ENCODE data around the gene PTCH1. TPM values are rescaled to one million over a fixed set of nuclear protein-coding genes. Genes with fewer than 3 reads are reported as not detected.

PTCH1 gene
- total and polyA plus RNA-seq, 8 donors: 19.7 to 104 (median 84.1) TPM

DNA sequence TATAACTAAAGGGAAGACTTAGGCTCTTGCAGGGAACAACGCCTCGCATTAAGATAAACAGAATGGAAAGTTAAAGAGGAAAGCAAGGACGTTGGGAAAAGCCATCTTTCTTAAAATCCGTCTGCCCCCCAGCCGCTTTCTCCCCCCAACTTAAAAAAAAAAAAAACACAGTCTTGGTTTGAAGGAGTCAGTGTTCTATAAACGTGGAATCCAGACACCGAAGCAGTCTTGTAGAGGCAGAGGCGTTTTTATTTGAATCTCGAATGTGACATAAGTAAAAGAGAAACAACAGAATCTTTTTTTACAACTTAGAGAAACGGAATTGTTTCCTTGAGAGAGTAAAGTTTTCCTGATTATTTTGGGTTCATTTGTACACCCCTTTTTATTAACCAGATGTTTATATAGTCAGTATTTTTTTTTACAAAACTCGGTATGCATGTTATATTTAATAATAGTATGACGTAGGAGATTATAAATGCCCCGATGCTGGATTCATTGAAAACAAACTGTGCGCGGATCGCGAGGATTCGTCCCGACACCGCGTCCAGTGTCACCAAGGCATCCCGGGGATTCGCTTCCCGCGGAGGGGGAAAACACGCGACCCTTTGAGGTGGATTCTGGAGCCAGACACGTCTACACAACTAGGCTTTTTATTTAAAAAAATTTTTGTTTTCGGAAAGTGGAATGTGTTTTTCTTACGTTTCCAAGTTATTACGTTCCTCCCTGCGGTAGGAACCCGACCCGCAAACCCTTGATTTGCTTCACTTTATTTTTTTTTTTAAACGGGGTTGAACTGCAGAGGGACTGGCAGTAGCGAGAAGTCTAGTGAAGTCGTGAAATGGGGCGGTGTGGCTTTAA is 6.7 kb downstream of the PTCH1 start:
- H3K4me1 ChIP-seq: peaks cover 0 to 55% of the 10 kb centered on the region in 2 donors
- H3K4me3 ChIP-seq: peak overlapping the region; percentile 55 to 63
- intact Hi-C loops (cut with DNase I): loop anchor here in 1 of 2 donors (10.0 kb wide), 1 partner anchor 195 kb away; the partner anchor contains the start of gene FANCC
- no peak for DNase-seq
- no peak for ATAC-seq
- TF ChIP-seq, protein P1, sequence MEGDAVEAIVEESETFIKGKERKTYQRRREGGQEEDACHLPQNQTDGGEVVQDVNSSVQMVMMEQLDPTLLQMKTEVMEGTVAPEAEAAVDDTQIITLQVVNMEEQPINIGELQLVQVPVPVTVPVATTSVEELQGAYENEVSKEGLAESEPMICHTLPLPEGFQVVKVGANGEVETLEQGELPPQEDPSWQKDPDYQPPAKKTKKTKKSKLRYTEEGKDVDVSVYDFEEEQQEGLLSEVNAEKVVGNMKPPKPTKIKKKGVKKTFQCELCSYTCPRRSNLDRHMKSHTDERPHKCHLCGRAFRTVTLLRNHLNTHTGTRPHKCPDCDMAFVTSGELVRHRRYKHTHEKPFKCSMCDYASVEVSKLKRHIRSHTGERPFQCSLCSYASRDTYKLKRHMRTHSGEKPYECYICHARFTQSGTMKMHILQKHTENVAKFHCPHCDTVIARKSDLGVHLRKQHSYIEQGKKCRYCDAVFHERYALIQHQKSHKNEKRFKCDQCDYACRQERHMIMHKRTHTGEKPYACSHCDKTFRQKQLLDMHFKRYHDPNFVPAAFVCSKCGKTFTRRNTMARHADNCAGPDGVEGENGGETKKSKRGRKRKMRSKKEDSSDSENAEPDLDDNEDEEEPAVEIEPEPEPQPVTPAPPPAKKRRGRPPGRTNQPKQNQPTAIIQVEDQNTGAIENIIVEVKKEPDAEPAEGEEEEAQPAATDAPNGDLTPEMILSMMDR (IDR thresholded peaks at IDR 0.05): no peak
- H3K36me3 ChIP-seq: no peaks in the 10 kb centered on the region
- peaks cover 3 to 100% of the 10 kb centered on the region in 2 donors for H3K27me3 ChIP-seq
- no peaks in the 10 kb centered on the region for H3K9me3 ChIP-seq
- peak overlapping the region; percentile 82 to 84 for H3K27ac ChIP-seq

DNA sequence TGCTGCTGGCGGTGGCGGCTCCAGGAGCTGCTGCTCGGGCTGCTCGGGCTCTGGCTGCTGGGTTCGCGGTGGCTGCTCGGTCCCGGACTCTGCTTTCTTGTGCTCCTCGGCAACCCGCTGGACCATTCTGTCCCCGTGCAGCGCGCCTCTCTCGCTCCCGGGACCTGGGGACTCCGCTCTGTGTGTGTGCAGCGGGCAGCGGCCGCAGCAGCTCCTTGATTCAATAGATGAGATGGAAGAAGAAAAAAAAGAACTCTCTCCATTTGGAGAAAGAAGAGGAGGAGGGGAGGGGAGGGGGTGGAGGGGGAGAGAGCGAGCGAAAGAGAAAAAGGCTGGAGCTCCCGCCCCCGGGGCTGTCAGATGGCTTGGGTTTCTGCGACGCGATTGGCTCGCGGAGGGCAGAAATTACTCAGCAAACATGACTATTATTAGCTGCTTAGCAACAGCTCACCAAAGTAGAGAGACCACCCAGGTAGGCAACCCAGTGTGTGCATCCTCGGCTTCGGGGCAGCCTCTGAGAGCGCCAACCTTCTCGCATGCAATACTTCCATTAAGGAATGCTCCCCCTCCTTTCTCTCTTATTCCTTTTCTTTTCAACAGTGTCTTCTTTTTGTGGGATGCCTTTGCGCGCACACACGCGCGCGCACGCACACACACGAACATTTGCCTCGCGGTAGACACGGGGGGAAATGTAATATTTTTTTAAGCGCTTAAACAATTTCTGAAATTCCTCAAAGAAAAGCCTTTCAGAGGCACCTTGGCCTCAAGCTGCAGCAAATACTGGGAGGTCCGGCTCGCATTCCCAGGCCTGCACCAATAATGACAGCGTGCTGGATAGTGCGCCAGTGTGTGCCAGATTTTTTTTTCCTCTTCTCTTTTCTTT is 7.6 kb downstream of the PTCH1 start:
- Histone ChIP-seq H3K4me1 (peaks cover 0 to 62% of the 10 kb centered on the region in 2 donors), H3K4me3 (peak overlapping the region; percentile 55 to 63), H3K27me3 (peaks cover 3 to 100% of the 10 kb centered on the region in 2 donors), H3K27ac (peak overlapping the region; percentile 82 to 86), H3K9me3 (no peaks in the 10 kb centered on the region), H3K36me3 (no peaks in the 10 kb centered on the region)
- intact Hi-C loops (cut with DNase I): loop anchor here in 1 of 2 donors (10.0 kb wide), 1 partner anchor 194 kb away; the partner anchor contains the start of gene FANCC
- TF ChIP-seq, protein P1 (IDR thresholded peaks at IDR 0.05): no peak
- ATAC-seq (peak; percentile 42), DNase-seq (peak; percentile 80 to 97 (median 90))

DNA sequence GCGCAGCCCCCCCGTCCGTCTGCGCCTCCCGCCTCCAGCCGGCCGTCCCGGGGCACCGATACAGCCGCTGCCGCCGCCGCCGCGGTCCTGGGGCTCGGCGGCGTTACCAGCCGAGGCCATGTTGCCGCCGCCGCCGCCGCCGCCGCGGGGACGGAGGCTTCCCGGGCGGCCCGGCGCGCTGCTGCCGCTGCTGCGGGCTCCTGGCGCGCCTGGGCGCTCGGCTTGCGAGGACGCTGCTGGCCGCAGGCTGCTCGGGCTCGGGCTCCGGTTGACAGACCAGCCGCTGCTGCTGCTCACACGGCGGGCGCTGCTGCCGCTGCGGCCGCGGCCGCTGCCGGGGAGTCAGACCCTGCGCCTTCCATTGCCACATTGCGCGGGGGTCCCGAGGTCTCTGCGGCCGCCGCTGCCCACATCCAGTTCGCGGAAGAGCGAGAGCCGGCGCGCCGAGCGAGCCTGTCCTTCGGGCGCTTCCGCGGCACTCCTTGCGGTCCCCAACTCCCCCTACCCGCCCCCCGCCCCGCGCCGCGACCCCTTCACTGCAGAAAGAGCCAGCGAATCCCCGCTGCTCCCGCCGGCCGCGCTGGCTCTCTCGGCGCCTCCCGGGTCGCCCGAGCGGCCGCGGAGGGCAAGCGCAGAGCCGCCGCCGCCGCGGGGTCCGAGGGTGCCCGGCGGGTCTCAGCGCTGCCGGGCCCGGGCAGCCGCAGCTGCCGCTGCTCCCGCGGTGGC is 8.4 kb downstream of the PTCH1 start:
- H3K9me3 ChIP-seq: no peaks in the 10 kb centered on the region
- H3K4me1 ChIP-seq: peaks cover 1 to 63% of the 10 kb centered on the region in 2 donors
- H3K36me3 ChIP-seq: no peaks in the 10 kb centered on the region
- peaks cover 3 to 95% of the 10 kb centered on the region in 2 donors for H3K27me3 ChIP-seq
- peak in 1 of 4 donors; percentile 73 for DNase-seq
- intact Hi-C loops (cut with DNase I): loop anchor here in 1 of 2 donors (10.0 kb wide), 1 partner anchor 194 kb away; the partner anchor contains the start of gene FANCC
- ATAC-seq: no peak
- H3K27ac ChIP-seq: peak overlapping the region; percentile 82 to 86
- TF ChIP-seq, protein P1 (IDR thresholded peaks at IDR 0.05): no peak
- peak overlapping the region; percentile 55 to 63 for H3K4me3 ChIP-seq

DNA sequence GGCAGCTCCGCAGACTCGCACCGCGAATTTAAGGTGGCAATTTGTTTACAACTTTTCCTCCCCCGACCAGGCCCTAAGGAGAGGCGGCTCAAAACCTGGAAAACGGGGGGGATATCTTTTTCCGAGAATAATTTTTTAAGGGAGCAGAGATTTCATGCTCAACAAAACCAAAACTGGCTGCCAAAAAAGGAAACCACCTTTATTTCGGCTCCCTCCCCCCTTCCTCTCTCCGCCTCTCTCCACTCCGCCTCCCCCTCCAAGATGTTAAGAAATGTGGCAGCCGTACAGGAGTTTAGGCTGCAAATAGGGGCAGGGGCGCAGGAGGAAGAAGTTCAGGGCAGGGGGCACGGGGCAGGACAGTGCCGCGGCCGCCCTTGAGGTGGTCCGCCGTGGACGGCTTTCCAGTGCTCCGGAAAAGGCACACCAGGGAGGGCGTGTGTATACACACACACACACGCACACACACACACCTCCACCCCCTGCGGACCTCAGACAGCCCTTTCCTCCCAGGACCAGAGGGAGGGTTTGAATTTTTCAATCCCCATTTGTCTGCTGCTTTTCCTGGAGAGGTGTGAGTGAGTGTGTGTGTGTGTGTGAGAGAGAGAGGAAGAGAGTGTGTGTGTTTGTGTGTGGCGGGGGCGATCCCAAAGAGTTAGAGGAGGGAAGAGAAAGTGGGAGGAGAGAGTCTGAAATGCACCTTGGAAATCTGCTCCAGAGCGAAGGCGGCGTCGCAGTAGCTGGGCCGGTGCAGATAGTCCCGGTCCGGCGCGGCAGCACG is 9.1 kb downstream of the PTCH1 start:
- Histone ChIP-seq H3K9me3 (no peaks in the 10 kb centered on the region), H3K36me3 (no peaks in the 10 kb centered on the region), H3K4me1 (peaks cover 5 to 63% of the 10 kb centered on the region in 2 donors), H3K27me3 (peaks cover 3 to 88% of the 10 kb centered on the region in 2 donors), H3K4me3 (peak overlapping the region; percentile 55 to 63), H3K27ac (peak overlapping the region; percentile 82 to 86)
- peak; percentile 56 to 73 (median 67) for DNase-seq
- TF ChIP-seq, protein P1 (IDR thresholded peaks at IDR 0.05): no peak
- intact Hi-C loops (cut with DNase I): loop anchor here in 1 of 2 donors (10.0 kb wide), 1 partner anchor 193 kb away; the partner anchor contains the start of gene FANCC
- peak; percentile 18 for ATAC-seq
